ENCODE measurements around the gene MARF1. TPM values are rescaled to one million over a fixed set of nuclear protein-coding genes. Genes with fewer than 3 reads are reported as not detected.
A peak's percentile ranks its signal among the peaks of the same experiment; 100 is the strongest.
"Not testable (repeated sequence)": the region's sequence is repeated elsewhere in the genome, so short reads cannot be mapped to it uniquely, and the experiment has no call there.

The MARF1 gene
- total RNA-seq, 4 donors from 2014 or later = 20.7 to 53.9 (median 29.3) TPM

- TF ChIP-seq, protein P1, sequence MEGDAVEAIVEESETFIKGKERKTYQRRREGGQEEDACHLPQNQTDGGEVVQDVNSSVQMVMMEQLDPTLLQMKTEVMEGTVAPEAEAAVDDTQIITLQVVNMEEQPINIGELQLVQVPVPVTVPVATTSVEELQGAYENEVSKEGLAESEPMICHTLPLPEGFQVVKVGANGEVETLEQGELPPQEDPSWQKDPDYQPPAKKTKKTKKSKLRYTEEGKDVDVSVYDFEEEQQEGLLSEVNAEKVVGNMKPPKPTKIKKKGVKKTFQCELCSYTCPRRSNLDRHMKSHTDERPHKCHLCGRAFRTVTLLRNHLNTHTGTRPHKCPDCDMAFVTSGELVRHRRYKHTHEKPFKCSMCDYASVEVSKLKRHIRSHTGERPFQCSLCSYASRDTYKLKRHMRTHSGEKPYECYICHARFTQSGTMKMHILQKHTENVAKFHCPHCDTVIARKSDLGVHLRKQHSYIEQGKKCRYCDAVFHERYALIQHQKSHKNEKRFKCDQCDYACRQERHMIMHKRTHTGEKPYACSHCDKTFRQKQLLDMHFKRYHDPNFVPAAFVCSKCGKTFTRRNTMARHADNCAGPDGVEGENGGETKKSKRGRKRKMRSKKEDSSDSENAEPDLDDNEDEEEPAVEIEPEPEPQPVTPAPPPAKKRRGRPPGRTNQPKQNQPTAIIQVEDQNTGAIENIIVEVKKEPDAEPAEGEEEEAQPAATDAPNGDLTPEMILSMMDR (IDR thresholded peaks at IDR 0.05) = no peak
- DNase-seq (ENCODE audit: low spot score) = no peak
- ATAC-seq (ENCODE audit: low FRiP score) = no peak
Measured at GRCh38 chr16:15653227-15653626, 10.3 kb upstream of the MARF1 start.

DNA sequence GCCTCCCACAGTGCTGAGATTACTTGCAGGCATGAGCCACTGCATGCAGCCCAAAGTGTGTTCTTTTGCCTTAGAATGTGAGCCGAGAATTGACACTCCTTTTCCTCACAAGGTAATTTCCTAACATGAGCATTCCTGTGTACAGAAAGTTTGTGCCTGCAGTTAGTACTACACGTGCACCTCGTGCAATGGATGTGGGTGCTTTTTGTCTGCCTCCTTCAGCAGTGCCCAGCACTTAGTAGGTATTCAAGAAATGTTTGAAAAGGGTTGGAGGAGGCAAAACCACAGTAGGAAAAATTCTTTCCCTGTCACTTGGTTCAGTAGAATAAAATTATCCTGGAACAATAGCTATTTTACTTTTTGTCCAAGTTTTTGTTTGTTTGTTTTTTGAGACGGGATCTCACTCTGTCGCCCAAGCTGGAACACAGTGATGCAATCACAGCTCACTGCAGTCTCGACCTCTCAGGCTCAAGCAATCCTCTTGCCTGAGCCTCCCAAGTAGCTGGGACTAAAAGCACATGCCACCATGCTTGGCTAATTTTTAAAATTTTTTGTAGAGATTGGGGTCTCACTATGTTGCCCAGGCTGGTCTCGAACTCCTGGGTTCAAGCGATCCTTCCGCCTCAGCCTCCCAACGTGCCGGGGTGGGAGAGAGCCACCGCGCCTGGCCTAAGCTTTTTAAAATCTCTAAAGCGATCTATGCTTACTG lies 9.5 kb upstream of the MARF1 start:
- ATAC-seq (ENCODE audit: low FRiP score) (no peak), DNase-seq (ENCODE audit: low spot score) (no peak)
- TF ChIP-seq, protein P1 (IDR thresholded peaks at IDR 0.05) = no peak

DNA sequence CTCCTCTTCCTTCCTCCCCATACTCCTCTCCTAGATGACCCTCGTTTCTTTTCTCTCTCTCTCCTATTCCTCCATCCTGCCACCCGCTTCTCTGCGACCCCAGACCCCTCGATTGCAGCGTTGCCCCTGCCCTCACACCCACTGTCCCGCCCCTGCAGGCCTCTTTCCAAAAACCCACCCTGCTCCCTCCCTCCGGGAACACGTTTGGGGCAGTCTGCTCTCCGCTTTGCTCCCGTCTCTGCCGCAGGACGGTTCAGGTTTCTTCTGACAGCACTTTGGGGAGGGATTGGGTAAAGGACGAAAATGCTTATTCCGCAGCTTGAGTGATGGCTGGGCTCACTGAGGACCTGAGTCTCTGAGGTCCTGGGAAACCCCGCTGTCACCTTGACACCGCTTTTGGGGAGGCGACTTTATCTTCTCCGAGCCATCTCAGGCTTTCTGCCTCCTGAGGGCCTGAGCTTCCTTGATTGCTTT lies 7.8 kb upstream of the MARF1 start:
- ATAC-seq (ENCODE audit: low FRiP score) (no peak), DNase-seq (ENCODE audit: low spot score) (no peak)
- TF ChIP-seq, protein P1 (IDR thresholded peaks at IDR 0.05) = no peak

GRCh38 chr16:15650019-15650697 lies 7.2 kb upstream of the MARF1 start, which contains the start of gene NDE1:
Gene NDE1, plus strand, starts transcription at chr16:15650245. Its CDS starts 14,534 bp downstream, at chr16:15664779.
- peak; percentile 66 for DNase-seq (ENCODE audit: low spot score)
- ATAC-seq (ENCODE audit: low FRiP score) = peak; percentile 99
- TF ChIP-seq, protein P1 (IDR thresholded peaks at IDR 0.05) = no peak

- no peak for DNase-seq (ENCODE audit: low spot score)
- ATAC-seq (ENCODE audit: low FRiP score) = no peak
- TF ChIP-seq, protein P1 (IDR thresholded peaks at IDR 0.05) = no peak
Measured at GRCh38 chr16:15649727-15650018, 6.7 kb upstream of the MARF1 start.

DNA sequence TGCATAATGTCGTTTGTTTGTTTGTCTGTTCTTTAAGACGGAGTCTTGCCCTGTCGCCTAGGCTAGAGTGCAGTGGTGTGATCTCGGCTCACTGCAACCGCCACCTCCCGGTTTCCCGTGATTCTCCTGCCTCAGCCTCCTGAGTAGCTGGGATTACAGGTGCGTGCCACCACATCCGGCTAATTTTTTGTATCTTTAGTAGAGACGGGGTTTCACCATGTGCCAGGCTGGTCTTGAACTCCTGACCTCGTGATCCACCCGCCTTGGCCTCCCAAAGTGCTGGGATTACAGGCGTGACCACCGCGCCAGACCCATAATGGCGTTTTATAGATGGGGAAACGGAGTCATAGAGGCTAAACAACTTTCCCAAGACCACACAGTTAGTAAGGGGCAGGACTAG lies 6.4 kb upstream of the MARF1 start:
- ATAC-seq (ENCODE audit: low FRiP score); DNase-seq (ENCODE audit: low spot score): not testable (repeated sequence)

DNA sequence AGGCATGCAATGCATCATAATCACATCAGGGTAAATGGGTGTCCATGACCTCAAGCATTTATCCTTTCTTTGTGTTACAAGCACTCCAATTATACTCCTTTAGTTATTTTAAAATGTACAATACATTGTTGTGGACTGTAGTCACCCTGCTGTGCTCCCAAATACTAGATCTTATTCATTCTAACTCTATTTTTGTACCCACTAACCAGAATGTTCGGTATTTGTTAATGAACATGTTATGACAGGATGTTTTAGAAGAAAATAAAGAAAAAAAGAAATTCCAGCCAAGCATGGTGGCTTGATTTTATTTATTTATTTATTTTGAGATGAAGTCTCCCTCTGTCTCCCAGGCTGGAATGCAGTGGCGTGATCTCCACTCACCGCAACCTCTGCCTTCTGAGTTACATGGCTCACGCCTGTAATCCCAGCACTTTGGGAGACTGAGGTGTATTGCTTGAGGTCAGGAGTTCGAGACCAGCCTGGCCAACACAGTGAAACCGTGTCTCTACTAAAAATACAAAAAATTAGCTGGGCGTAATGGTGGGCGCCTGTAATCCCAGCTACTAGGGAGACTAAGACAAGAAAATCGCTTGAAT lies 5.3 kb upstream of the MARF1 start:
- TF ChIP-seq, protein P1 (IDR thresholded peaks at IDR 0.05) = no peak
- no peak for ATAC-seq (ENCODE audit: low FRiP score)

More for the DNA sequence above, 5.3 kb upstream of the MARF1 start:
- no peak for DNase-seq (ENCODE audit: low spot score)
